GM23338 (cell line): Measurements from ENCODE around the gene MINPP1. TPM values are rescaled to one million over a fixed set of nuclear protein-coding genes. Genes with fewer than 3 reads are reported as not detected.

ENCODE experiments used
- ATAC-seq: fragments of 200-7000 bp; cut with Tn5 transposase; 3 replicates; pipeline ENCODE4 v1.9.1; 2020
- DNase-seq: peaks from one replicate; pipeline ENCODE4 v3.0.0-alpha.2; 2015; ENCODE audit warnings: low spot score
- H2AFZ ChIP-seq: fragments of 200-600 bp; sonication (generic); 2 replicates; pipeline ENCODE4 v1.8.0; 2016; ENCODE audit warnings: antibody characterized with exemption, mild to moderate bottlenecking, moderate library complexity
- H3F3A ChIP-seq: fragments of 200-600 bp; sonication (generic); replicated peaks from 2 replicates; pipeline ENCODE4 v1.8.0; 2017; ENCODE audit warnings: antibody characterized with exemption, mixed run types, low read depth
- H3K27ac ChIP-seq: fragments of 200-600 bp; sonication (generic); 2 replicates; pipeline ENCODE4 v1.6.1; 2016; ENCODE audit warnings: low read depth
- H3K27me3 ChIP-seq: fragments of 200-600 bp; sonication (generic); 2 replicates; pipeline ENCODE4 v1.8.0; 2016; ENCODE audit warnings: mild to moderate bottlenecking, mixed run types, moderate library complexity; ENCODE audit not compliant: insufficient read depth
- H3K36me3 ChIP-seq: fragments of 200-600 bp; sonication (generic); 2 replicates; pipeline ENCODE4 v1.8.0; 2016; ENCODE audit warnings: mild to moderate bottlenecking; ENCODE audit not compliant: insufficient read depth
- H3K4me1 ChIP-seq: fragments of 200-600 bp; sonication (generic); 2 replicates; pipeline ENCODE4 v1.8.0; 2016; ENCODE audit warnings: mild to moderate bottlenecking, moderate library complexity; ENCODE audit not compliant: insufficient read depth
- H3K4me2 ChIP-seq: fragments of 200-600 bp; sonication (generic); 2 replicates; pipeline ENCODE4 v1.7.1; 2017; ENCODE audit warnings: mixed run types
- H3K4me3 ChIP-seq: fragments of 200-600 bp; sonication (generic); 2 replicates; pipeline ENCODE4 v1.6.1; 2016; ENCODE audit warnings: mixed run types
- H3K79me2 ChIP-seq: fragments of 200-600 bp; sonication (generic); replicated peaks from 2 replicates; pipeline ENCODE4 v1.8.0; 2017; ENCODE audit warnings: mild to moderate bottlenecking; ENCODE audit not compliant: insufficient read depth
- H3K9me2 ChIP-seq: fragments of 200-600 bp; sonication (generic); 2 replicates; pipeline ENCODE4 v1.8.0; 2017; ENCODE audit not compliant: insufficient read depth
- H4K20me1 ChIP-seq: fragments of 200-600 bp; sonication (generic); replicated peaks from 2 replicates; pipeline ENCODE4 v1.8.0; 2017; ENCODE audit warnings: mild to moderate bottlenecking; ENCODE audit not compliant: insufficient read depth
- H3K27ac Mint-ChIP-seq: 2 replicates; pipeline ENCODE4 v1.8.0; 2020; ENCODE audit warnings: inconsistent platforms, mild to moderate bottlenecking, moderate library complexity, mixed read lengths
- H3K27me3 Mint-ChIP-seq: 3 replicates; pipeline ENCODE4 v1.8.0; 2022; ENCODE audit warnings: low read depth, mild to moderate bottlenecking, moderate library complexity, mixed read lengths, inconsistent platforms; ENCODE audit not compliant: insufficient read depth, poor library complexity
- H3K36me3 Mint-ChIP-seq: 3 replicates; pipeline ENCODE4 v1.8.0; 2021; ENCODE audit warnings: low read depth, mild to moderate bottlenecking, inconsistent platforms, moderate library complexity, mixed read lengths
- H3K4me1 Mint-ChIP-seq: 3 replicates; pipeline ENCODE4 v1.8.0; 2020; ENCODE audit warnings: mild to moderate bottlenecking, inconsistent platforms, mixed read lengths
- H3K4me3 Mint-ChIP-seq: 3 replicates; pipeline ENCODE4 v1.8.0; 2021; ENCODE audit warnings: moderate library complexity, mild to moderate bottlenecking, inconsistent platforms, mixed read lengths
- H3K9me3 Mint-ChIP-seq: 3 replicates; pipeline ENCODE4 v1.8.0; 2020; ENCODE audit warnings: moderate library complexity, mild to moderate bottlenecking, inconsistent platforms, mixed read lengths
- CREB1 ChIP-seq: fragments of 250-450 bp; sonication (Bioruptor Pico); IDR thresholded peaks from 2 replicates; pipeline ENCODE4 v1.5.0; 2020; ENCODE audit warnings: low read depth, mild to moderate bottlenecking, moderate library complexity
- EZH2 ChIP-seq: fragments of 200-600 bp; sonication (generic); IDR thresholded peaks from one replicate; pipeline ENCODE4 v1.8.0; 2017; ENCODE audit warnings: antibody characterized with exemption, mild to moderate bottlenecking, low read depth; ENCODE audit not compliant: unreplicated experiment
- EZH2phosphoT487 ChIP-seq: fragments of 200-600 bp; sonication (generic); IDR thresholded peaks from one replicate; pipeline ENCODE4 v1.8.1; 2018; ENCODE audit warnings: antibody characterized with exemption; ENCODE audit not compliant: unreplicated experiment
- JUNB ChIP-seq: IDR thresholded peaks from one replicate; pipeline ENCODE4 v1.6.1; 2016; ENCODE audit warnings: antibody characterized with exemption; ENCODE audit not compliant: unreplicated experiment
- NANOG ChIP-seq: IDR thresholded peaks from 2 replicates; pipeline ENCODE4 v1.6.1; 2016; ENCODE audit warnings: antibody characterized with exemption, borderline replicate concordance
- POLR2AphosphoS5 ChIP-seq: IDR thresholded peaks from 2 replicates; pipeline ENCODE4 v1.6.1; 2016; ENCODE audit warnings: antibody characterized with exemption, low read depth
- STAT1 ChIP-seq: IDR thresholded peaks from one replicate; pipeline ENCODE4 v1.6.1; 2016; ENCODE audit warnings: antibody characterized with exemption; ENCODE audit not compliant: unreplicated experiment
- ZNF114 ChIP-seq: fragments of 250-450 bp; sonication (Bioruptor Pico); IDR thresholded peaks from 2 replicates; pipeline ENCODE4 v1.5.0; 2020; ENCODE audit warnings: mild to moderate bottlenecking, moderate library complexity
- ZNF331 ChIP-seq: fragments of 250-450 bp; sonication (Bioruptor Pico); IDR thresholded peaks from 2 replicates; pipeline ENCODE4 v1.5.0; 2020; ENCODE audit warnings: low read depth, mild to moderate bottlenecking, moderate library complexity
- polyA plus RNA-seq: library from polyadenylated mRNA; unstranded; fragments of >200 nt; fragmentation: Nextera tagmentation; extraction: Ambion mirVana; gene quantifications from 2 replicates; pipeline ENCODE4 v1.2.1, GENCODE V29; 2016
- total RNA-seq: library from RNA; depleted of rRNA; stranded (reverse); fragments of >200 nt; shearing (Covaris generic); gene quantifications from 2 replicates; pipeline ENCODE4 v1.2.3, GENCODE V29; 2014
- TF ChIP-seq, protein P1 (sequence below), 2 experiments: fragments of 200-600 bp in 1 of 2; sonication (generic) in 1 of 2; conservative IDR thresholded peaks; 2 replicates each; pipeline versions ENCODE4 v1.5.1 to v1.6.1; 2016 to 2017; ENCODE audit warnings: antibody characterized with exemption in 2 of 2, low read depth in 2 of 2, mild to moderate bottlenecking in 2 of 2, moderate library complexity in 1 of 2
- TF ChIP-seq, protein P2 (sequence below): fragments of 250-450 bp; sonication (Bioruptor Pico); IDR thresholded peaks from 2 replicates; pipeline ENCODE4 v1.5.0; 2020; ENCODE audit warnings: mild to moderate bottlenecking, moderate library complexity
- TF ChIP-seq, protein P3 (sequence below): IDR thresholded peaks from 2 replicates; pipeline ENCODE4 v1.6.1; 2016; ENCODE audit warnings: antibody characterized with exemption
- TF ChIP-seq, protein P4 (sequence below): IDR thresholded peaks from one replicate; pipeline ENCODE4 v1.6.1; 2018; ENCODE audit warnings: antibody characterized with exemption; ENCODE audit not compliant: unreplicated experiment

Gene MINPP1
- total and polyA plus RNA-seq, 2 experiments from 2014 or later, result 27.0 to 39.3 TPM

DNA sequence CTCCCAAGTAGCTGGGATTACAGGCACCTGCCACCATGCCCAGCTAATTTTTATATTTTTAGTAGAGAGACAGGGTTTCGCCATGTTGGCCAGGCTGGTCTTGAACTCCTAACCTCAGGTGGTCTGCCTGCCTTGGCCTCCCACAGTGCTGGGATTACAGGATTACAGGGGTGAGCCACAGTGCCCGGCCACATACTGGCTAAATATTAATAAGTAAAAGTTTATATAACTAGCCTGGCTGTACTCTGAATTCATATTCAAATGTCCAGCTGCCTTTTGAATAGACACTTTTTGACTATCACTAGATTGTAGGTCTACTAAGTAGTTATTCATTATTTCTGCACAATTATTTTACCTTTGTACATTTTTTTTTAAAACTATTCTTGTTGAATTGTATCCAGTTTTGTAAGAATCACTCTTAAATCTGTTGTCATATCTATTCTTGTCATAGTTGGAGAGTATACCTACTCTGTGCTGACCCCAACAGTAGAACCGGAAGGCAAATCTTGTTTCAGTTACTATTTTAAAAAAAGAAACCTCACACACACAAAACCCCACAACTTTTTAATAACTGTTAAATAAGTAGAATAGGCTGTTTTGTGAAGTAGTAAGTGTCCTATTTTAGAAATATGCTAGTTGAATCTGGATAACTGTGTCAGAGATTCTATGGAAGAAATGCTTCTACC is 29.6 kb downstream of the MINPP1 start:
- H3K4me3 Mint-ChIP-seq, result no peak overlapping the region
- Histone ChIP-seq H3K36me3 (peaks cover 26% of the 10 kb centered on the region; the same call in 1 of the 2 replicates), H3K79me2 (peaks cover 34% of the 10 kb centered on the region), H3K4me3 (no peak overlapping the region), H3K27ac (no peak overlapping the region), H3K4me2 (no peak overlapping the region), H3F3A (no peaks in the 10 kb centered on the region), H3K9me2 (no peaks in the 10 kb centered on the region), H3K27me3 (no peaks in the 10 kb centered on the region), H4K20me1 (0 out of 2 replicates have a peak, but pooled peaks cover 3% of the 10 kb centered on the region), H3K4me1 (no peaks in the 10 kb centered on the region; the same call in 1 of the 2 replicates), H2AFZ (no peak overlapping the region)
- peaks cover 24% of the 10 kb centered on the region for H3K9me3 Mint-ChIP-seq
- TF ChIP-seq ZNF331 (CRISPR knock-in tag) (no peak), POLR2AphosphoS5 (no peak), EZH2phosphoT487 (no peak), NANOG (no peak), ZNF114 (CRISPR knock-in tag) (no peak), STAT1 (no peak), CREB1 (CRISPR knock-in tag) (no peak), EZH2 (no peak), JUNB (no peak)
- TF ChIP-seq, protein P1, sequence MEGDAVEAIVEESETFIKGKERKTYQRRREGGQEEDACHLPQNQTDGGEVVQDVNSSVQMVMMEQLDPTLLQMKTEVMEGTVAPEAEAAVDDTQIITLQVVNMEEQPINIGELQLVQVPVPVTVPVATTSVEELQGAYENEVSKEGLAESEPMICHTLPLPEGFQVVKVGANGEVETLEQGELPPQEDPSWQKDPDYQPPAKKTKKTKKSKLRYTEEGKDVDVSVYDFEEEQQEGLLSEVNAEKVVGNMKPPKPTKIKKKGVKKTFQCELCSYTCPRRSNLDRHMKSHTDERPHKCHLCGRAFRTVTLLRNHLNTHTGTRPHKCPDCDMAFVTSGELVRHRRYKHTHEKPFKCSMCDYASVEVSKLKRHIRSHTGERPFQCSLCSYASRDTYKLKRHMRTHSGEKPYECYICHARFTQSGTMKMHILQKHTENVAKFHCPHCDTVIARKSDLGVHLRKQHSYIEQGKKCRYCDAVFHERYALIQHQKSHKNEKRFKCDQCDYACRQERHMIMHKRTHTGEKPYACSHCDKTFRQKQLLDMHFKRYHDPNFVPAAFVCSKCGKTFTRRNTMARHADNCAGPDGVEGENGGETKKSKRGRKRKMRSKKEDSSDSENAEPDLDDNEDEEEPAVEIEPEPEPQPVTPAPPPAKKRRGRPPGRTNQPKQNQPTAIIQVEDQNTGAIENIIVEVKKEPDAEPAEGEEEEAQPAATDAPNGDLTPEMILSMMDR (conservative IDR thresholded peaks at IDR 0.05; ENCODE audit: low read depth in 2 of 2), result no peak
- TF ChIP-seq, protein P2, sequence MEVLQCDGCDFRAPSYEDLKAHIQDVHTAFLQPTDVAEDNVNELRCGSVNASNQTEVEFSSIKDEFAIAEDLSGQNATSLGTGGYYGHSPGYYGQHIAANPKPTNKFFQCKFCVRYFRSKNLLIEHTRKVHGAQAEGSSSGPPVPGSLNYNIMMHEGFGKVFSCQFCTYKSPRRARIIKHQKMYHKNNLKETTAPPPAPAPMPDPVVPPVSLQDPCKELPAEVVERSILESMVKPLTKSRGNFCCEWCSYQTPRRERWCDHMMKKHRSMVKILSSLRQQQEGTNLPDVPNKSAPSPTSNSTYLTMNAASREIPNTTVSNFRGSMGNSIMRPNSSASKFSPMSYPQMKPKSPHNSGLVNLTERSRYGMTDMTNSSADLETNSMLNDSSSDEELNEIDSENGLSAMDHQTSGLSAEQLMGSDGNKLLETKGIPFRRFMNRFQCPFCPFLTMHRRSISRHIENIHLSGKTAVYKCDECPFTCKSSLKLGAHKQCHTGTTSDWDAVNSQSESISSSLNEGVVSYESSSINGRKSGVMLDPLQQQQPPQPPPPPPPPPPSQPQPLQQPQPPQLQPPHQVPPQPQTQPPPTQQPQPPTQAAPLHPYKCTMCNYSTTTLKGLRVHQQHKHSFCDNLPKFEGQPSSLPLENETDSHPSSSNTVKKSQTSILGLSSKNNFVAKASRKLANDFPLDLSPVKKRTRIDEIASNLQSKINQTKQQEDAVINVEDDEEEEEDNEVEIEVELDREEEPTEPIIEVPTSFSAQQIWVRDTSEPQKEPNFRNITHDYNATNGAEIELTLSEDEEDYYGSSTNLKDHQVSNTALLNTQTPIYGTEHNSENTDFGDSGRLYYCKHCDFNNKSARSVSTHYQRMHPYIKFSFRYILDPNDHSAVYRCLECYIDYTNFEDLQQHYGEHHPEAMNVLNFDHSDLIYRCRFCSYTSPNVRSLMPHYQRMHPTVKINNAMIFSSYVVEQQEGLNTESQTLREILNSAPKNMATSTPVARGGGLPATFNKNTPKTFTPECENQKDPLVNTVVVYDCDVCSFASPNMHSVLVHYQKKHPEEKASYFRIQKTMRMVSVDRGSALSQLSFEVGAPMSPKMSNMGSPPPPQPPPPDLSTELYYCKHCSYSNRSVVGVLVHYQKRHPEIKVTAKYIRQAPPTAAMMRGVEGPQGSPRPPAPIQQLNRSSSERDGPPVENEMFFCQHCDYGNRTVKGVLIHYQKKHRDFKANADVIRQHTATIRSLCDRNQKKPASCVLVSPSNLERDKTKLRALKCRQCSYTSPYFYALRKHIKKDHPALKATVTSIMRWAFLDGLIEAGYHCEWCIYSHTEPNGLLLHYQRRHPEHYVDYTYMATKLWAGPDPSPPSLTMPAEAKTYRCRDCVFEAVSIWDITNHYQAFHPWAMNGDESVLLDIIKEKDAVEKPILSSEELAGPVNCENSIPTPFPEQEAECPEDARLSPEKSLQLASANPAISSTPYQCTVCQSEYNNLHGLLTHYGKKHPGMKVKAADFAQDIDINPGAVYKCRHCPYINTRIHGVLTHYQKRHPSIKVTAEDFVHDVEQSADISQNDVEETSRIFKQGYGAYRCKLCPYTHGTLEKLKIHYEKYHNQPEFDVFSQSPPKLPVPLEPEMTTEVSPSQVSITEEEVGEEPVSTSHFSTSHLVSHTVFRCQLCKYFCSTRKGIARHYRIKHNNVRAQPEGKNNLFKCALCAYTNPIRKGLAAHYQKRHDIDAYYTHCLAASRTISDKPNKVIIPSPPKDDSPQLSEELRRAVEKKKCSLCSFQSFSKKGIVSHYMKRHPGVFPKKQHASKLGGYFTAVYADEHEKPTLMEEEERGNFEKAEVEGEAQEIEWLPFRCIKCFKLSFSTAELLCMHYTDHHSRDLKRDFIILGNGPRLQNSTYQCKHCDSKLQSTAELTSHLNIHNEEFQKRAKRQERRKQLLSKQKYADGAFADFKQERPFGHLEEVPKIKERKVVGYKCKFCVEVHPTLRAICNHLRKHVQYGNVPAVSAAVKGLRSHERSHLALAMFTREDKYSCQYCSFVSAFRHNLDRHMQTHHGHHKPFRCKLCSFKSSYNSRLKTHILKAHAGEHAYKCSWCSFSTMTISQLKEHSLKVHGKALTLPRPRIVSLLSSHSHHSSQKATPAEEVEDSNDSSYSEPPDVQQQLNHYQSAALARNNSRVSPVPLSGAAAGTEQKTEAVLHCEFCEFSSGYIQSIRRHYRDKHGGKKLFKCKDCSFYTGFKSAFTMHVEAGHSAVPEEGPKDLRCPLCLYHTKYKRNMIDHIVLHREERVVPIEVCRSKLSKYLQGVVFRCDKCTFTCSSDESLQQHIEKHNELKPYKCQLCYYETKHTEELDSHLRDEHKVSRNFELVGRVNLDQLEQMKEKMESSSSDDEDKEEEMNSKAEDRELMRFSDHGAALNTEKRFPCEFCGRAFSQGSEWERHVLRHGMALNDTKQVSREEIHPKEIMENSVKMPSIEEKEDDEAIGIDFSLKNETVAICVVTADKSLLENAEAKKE, result no peak
- TF ChIP-seq, protein P3, sequence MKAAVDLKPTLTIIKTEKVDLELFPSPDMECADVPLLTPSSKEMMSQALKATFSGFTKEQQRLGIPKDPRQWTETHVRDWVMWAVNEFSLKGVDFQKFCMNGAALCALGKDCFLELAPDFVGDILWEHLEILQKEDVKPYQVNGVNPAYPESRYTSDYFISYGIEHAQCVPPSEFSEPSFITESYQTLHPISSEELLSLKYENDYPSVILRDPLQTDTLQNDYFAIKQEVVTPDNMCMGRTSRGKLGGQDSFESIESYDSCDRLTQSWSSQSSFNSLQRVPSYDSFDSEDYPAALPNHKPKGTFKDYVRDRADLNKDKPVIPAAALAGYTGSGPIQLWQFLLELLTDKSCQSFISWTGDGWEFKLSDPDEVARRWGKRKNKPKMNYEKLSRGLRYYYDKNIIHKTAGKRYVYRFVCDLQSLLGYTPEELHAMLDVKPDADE, result no peak
- TF ChIP-seq, protein P4, sequence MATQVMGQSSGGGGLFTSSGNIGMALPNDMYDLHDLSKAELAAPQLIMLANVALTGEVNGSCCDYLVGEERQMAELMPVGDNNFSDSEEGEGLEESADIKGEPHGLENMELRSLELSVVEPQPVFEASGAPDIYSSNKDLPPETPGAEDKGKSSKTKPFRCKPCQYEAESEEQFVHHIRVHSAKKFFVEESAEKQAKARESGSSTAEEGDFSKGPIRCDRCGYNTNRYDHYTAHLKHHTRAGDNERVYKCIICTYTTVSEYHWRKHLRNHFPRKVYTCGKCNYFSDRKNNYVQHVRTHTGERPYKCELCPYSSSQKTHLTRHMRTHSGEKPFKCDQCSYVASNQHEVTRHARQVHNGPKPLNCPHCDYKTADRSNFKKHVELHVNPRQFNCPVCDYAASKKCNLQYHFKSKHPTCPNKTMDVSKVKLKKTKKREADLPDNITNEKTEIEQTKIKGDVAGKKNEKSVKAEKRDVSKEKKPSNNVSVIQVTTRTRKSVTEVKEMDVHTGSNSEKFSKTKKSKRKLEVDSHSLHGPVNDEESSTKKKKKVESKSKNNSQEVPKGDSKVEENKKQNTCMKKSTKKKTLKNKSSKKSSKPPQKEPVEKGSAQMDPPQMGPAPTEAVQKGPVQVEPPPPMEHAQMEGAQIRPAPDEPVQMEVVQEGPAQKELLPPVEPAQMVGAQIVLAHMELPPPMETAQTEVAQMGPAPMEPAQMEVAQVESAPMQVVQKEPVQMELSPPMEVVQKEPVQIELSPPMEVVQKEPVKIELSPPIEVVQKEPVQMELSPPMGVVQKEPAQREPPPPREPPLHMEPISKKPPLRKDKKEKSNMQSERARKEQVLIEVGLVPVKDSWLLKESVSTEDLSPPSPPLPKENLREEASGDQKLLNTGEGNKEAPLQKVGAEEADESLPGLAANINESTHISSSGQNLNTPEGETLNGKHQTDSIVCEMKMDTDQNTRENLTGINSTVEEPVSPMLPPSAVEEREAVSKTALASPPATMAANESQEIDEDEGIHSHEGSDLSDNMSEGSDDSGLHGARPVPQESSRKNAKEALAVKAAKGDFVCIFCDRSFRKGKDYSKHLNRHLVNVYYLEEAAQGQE, result no peak
- H3K4me1 Mint-ChIP-seq, result peaks cover 16% of the 10 kb centered on the region
- DNase-seq, result no peak
- H3K27ac Mint-ChIP-seq, result no peak overlapping the region
- H3K27me3 Mint-ChIP-seq, result no peaks in the 10 kb centered on the region
- H3K36me3 Mint-ChIP-seq, result peaks cover 33% of the 10 kb centered on the region
- ATAC-seq, result no peak
